Kidney capillary endothelial cell (primary cell): Measurements from ENCODE around the gene SAC3D1.

ENCODE experiments used
- DNase-seq: peaks from one replicate; pipeline ENCODE4 v3.0.0-alpha.2; 2018; ENCODE audit warnings: low spot score

Gene SAC3D1

DNA sequence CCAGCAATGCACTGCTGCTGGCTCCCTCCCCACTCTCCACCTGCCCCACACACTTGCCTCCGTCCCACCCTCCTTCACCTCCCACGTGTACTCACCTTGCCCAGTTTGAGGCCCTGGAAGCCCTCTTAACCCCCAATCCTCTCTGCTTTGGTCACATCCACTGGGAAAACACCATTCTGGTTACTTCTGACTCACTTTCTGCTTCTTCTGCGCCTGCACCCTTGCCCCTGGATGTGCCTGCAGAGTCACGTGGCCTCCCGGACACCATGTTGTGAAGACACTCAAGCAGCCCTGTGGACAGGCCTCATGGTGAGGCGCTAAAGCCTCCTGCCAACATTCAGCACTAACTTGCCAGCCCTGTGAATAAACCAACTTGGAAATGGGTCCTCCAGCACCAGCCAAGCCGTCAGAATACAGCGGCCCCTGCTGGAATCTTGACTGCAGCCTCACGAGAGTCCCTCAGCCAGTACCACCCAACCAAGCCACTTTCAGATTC is 20.0 kb downstream of the SAC3D1 start:
- no peak for DNase-seq

DNA sequence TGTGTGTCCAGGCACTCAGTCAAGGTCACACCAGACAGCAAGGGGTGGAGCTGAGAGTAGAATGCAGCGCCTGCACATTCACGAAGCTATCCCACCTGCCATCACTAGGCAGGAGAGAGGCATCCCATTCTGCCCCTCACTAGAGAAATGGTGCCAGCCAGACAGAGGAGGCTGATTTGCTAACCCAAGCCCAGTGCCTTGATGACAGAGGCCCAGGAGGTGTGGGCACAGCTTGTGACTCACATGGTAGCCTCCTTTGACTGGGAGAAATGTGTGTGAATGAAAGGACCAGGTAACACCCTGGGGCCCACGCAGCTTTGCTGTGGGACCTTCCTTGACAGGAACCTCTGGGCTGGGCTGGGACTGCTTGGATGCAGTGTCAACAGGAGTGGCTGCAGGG is 22.5 kb downstream of the SAC3D1 start:
- DNase-seq: no peak

DNA sequence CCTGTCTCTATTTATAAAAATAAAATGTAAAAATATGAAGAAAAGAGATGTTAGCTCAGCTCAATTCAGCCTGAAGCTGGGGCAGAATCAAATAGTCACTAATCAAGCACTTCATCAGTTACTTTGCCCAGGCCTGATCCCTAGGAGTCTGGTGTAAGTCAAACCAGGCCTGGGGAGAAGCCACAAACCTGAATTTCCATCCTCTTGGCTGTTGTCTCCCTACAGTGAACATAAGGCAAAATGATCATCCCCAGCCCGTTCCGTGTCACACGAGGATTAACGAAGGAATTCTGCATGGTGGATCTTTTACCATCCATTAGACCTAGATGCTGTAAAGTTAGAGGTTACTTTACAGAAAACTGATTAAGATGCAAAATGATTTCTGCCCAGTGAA is 23.8 kb downstream of the SAC3D1 start:
- DNase-seq: no peak

DNA sequence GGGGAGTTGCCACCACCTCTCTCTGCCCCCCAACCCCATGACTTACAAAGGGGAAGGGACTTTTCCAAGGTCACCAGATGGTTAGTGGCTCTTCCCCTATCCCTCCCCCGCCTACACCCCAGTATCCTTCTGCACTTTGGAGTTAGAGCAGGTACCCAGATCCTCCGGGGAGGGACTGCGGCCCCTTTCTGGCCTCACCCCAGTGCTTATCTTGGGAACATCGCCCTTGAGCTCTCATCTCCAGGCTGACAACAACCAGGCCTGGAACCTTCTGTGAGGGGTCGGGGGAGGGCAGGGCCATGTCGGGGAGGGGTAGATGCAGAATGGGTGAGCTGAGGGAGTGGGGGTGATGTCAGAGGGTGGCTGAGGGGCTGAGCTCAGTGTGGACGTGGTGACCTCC is 24.8 kb downstream of the SAC3D1 start:
- DNase-seq: no peak

DNA sequence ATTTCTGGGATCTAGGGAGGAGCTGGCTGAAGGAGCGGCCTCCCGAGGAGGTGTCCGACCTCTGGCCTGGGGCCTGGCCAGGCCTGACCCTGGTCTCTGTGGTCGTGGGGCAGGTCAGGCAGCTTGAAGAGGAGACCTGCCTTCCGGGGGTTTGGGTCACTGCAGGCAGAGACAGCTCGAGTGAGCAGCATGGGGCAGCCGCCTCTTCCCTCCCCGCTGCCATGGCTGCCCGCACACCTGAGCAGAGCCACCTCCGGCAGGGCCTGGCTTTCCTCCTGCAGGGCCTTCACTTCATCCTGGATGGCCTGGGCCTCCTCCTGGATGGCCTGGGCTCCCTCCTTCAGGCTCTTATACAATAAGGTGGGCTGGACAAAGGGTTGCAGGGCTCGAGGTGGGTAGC is 25.3 kb downstream of the SAC3D1 start:
- no peak for DNase-seq

DNA sequence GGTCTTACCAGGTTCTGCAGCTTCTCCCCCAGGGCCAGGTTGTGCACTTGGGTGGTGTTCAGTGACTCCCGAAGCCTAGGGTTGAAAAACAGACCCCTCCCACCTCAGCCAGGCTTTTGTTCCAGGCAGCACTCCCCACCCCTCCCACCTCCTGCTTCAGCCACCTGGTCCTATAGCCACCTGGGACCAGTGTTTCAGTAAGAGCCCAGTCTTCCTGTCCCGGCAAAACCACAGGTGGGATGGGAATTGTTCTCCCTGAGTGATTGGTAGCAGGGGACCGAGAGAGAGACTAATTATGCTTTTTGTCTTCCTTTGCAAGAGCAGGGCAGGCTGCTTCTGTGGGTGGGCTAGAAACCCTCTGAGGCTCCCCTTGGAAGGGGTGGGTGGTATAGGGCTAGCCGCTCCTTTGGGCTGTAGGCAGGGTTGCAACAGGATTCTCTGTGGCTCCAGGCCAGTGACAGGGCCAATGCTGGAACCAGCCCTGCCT is 25.8 kb downstream of the SAC3D1 start:
- no peak for DNase-seq

DNA sequence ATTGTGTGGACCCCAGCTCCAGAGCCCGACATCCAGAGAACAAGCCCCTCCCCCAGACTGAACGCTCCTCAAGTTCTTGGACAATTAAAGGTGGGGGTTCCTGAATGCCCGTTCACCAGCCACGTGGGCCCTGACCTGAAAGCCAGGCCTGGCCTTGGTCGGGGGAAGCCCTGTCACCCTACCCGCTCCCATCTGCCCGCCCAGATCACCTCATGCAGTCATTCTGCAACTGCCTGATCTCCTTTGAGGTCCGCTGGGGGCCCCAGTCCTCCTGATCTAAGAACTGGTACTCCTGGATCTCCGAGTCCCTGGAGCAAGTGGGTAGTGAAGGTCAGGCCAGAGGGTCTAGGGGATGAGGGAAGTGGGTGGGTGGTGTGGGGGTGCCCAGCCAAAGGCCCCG is 26.4 kb downstream of the SAC3D1 start:
- no peak for DNase-seq

DNA sequence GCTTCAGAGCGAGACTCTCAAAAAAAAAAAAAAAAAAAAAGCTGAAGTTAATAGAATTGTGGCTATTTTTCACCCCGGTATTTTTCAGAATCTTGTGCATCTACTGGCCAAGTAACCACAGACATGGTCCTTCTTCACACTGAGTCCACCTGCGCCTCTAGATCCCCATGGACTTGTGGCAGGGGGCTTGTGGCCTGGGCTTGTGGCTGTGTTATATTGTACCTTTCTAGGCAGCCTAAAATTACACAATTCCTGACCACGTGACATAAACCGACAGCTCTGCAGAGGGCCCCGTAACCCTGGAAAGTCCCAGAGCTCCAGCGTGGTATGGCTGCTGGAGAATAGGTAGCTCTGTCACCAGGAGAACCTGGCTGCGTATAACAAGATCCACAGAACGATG is 28.2 kb downstream of the SAC3D1 start:
- DNase-seq: no peak

DNA sequence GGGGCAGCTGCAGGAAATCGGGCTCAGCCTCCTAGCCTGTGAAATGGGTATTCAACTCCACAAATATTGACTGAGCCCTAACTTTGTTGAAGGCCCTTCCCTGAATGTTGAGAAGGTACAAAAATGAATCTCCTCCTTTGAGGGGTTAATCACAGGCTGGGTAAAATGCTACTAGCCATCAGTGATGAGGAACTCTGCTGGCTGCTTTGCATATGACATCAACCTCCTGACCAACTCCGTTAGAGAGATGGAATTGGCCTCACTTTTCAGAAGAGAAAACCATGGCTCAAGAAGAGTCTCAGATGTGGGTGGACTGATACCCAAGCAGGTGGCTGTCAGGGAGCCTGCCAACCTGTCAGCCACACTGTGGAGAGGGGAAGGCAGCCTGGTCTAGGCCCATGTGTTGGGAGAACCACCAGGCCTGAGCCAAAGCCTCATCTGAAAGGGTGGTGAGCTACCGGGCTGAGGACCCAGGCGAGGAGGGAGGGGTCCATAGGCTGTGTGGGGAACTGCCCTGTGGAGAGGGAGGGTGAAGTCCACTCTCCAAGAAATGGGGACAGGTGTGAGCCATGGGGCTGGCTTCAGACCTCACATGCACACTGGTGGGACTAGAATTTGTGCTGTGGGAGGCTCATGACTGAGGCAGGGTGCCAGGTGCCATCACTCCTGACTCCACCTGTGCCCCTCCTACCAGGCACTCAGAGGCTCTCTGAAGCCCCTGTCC is 31.1 kb downstream of the SAC3D1 start:
- DNase-seq: no peak

DNA sequence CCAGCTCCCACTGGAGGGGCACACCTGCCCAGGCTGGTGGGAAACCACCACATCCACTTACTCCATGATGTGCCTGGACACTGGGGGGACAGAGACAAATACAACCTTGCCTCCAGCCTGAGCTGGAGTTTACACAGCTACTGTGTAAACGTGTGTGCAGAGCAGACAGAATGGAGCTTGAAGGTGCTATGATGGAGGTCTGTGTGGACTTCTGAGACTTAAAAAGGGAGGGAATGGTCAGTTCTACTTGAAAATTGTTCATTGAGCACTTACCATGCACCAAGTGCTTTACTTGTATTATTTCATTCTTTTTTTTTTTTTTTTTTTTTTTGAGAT is 31.6 kb downstream of the SAC3D1 start:
- DNase-seq: no peak

DNA sequence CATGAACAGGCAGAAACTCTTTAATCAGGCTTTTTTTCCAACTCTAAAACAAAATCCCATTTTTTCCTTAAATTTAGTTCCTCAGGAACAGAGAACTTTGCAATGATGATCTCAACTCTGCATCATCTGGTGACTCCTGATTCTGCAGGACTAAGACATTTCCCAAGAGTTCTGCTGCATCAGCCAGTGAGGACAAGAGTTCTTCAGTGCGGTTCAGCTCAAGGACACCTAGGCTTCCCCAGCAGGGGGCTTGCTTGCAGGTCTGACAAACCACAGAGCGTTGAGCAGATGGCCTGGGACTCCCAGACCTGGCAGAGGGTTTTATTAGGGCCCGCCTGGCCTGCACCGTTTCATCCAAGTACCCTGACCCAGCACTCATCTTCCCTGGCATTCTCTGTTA is 36.4 kb downstream of the SAC3D1 start:
- DNase-seq: no peak

DNA sequence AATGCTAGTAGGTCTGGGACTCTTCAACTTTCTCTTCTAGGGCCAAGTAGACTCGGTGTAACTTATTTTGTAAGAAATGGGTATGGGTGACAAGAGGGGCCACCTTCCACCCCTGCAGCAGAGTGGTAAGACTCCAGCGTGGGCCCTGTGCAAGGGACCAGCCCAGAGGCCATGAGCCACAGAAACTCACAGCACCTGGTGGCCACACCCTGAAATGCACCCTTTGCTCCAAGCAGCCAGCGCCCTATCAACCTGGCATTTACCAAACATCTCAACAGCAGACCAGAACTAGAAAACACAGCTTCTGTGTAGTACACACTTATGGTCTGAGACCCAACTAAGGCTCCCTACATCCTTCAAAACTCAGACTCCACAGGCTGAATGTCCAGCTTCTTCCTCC is 37.1 kb downstream of the SAC3D1 start:
- peak; percentile 26 for DNase-seq

DNA sequence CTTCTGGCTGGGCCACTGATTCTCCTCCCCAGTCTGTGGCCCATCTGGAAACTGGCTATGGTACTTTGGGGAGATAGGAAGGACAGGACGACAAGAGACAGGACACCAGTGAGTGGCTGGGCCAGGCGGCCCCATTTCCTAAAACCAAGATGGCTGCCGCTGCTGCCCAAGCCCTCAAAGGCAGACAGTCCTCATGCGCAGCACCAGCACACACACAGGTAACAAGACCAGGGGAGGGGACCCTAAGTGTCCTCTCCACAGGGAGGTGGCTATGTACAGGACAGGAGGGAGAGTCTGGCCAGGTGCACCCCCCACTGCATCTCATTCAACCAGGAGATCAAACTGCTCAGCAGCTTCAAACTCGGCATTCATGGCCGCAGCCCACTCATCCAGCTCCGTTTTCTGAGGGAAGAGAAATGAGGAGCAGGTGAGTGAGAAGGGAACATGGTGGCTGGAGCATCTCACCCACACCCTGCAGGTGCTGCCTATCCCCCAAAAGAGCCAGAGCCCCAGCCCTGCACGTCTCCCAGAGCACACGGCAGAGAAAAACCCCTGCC is 37.9 kb downstream of the SAC3D1 start:
- no peak for DNase-seq

DNA sequence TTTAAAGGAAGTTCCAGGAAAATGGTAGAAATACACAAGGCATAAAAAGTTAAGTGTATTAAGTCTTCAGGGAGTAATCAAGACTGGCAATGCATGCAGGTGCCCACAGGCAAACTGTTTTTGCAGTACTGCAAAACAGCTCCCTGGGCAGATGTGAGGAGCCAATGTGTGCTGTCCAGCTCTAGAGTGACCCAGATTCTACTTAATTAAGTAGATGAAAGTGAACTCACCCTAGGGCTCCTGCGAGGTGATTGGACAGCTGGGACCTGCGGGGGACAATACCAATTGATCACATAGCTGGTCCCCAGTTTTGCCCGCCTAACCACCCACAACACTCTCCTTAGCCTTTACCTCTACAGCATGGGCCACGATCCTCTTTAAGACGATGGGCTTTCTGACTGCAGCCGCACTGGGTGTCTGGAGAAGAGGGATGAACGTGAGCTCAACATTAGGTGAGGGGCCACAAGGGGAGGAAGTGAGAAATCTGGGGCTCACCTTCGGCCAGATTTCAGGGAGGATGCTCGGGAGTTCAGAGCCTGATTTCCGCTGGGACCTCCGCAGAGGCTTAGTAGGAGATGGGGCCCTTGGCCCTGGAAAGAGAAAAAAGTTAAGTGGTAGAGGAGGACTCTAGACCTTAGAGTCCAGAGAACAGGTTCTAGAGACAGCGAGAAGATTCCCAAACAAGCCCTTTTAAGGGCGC is 42.3 kb downstream of the SAC3D1 start:
- no peak for DNase-seq

DNA sequence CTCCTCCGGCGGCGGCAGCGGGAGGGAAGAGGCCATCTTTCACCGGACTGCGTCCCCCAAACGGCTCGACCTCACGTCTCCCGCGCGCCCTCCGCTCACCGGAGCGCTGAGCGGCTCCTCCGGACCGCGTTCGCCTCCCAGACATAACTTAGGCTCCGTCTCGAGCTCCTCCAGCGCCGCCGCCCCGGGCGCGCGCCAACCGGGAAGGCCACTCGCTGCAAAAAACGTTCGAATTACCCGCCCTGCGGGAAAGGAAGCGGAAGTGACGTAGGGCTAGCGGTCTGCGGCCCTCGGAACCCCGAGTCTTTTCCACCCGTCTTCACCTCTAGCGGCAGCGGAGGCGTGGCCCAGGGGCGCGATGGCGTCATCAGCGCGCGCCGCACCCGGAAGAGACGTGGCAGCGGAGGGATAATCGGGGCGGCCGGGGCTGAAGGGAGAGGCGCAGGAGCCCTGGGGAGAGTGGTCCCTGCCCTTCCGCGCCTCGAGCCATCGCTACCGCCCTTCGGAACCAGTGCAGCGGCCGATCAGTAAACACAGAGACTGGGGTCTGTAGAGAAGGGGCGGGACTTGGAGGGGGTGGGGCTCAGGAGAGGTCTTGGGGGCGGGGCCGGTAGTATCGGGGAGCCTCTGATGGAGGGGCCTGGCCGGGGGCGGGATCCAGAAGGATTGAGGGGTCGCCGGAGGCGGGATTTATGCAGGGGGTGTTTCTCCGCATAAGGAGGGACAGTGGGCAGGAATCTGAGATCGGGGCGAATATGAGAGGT is 43.0 kb downstream of the SAC3D1 start, which contains the start of the genes CDCA5 and ZFPL1:
Gene CDCA5, minus strand, starts transcription at position 207 of the 764 bp plus-strand sequence. Its CDS starts 62 bp downstream, at position 145.
Gene ZFPL1, plus strand, starts transcription at position 389 of the 764 bp plus-strand sequence. CDS start 477 bp downstream, outside the sequence.
- DNase-seq: peak; percentile 92

DNA sequence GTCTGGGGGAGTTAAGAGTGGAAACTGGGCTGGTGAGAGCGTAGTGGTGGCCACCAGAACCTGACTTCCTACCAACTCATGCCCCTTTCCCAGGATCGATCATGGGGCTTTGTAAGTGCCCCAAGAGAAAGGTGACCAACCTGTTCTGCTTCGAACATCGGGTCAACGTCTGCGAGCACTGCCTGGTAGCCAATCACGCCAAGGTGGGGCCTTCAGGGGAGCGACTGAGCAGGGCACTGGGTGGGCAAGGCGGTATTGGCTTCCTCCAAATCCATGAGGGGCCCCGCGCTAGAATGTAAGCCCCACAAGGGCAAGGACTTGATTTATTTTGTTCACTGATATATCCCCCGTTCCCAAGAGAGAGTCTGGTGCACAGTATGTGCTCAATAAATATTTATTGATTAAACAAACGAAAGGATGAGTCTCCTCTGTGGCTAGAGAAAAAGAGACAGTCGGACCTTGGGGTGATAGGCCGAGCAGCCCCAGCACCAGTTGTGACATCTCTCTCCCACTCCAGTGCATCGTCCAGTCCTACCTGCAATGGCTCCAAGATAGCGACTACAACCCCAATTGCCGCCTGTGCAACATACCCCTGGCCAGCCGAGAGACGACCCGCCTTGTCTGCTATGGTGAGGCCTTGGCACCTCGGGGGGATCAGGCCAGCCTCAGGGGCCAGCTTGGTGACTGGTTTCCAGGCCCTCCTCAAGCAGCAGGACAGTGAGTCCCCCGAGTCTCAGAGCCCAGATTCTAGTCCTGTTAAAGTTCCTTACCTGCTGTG is 43.8 kb downstream of the SAC3D1 start:
- DNase-seq: no peak

DNA sequence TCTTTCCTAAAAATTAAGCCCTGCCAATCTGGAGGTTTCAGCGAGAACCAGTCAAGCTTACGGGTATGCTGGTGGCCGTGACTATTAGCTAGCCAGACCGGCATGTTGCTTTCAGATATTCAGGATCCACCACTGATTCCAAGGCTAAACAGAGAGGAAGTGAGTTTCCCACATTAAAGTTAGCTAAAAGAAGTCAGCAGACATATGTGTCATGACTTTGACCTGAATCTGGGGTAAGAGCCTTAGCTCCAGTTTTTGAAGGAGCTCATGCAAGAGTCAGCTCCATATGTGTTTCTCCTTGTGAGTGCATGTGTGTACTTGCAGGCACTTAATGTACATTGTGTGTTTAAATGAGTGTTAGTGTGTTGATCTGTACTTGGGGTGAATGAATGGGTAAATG is 44.4 kb downstream of the SAC3D1 start:
- DNase-seq: no peak

DNA sequence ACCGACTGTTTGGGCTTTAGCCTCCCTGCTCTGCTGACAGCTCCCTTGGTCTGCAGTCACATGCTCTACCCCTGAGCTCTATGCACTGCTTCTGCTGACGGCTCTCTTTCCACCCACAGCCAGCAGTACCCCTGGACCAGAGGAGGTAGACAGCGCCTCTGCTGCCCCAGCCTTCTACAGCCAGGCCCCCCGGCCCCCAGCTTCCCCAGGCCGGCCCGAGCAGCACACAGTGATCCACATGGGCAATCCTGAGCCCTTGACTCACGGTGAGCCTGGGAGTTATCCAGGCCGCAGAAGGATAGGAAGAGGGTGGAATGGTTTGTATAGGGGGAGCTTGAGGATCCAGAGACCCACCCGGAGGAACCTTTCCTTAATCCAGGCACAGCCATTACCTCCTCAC is 45.8 kb downstream of the SAC3D1 start:
- no peak for DNase-seq

DNA sequence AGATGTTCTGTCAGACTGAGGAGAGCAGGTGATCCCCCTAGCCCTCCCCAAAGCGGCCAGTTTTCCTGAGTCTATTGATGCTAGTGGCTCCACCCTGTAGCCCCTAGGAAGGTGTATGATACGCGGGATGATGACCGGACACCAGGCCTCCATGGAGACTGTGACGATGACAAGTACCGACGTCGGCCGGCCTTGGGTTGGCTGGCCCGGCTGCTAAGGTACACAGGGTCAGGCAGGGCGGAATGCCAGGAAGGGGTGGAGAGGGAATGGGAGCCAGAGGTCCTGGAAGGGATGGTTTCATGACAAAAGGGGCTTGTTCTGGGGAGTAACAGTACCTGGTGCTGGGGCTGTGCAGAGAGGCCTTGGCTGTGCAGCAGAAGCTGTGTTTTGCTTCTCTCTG is 46.2 kb downstream of the SAC3D1 start:
- no peak for DNase-seq

DNA sequence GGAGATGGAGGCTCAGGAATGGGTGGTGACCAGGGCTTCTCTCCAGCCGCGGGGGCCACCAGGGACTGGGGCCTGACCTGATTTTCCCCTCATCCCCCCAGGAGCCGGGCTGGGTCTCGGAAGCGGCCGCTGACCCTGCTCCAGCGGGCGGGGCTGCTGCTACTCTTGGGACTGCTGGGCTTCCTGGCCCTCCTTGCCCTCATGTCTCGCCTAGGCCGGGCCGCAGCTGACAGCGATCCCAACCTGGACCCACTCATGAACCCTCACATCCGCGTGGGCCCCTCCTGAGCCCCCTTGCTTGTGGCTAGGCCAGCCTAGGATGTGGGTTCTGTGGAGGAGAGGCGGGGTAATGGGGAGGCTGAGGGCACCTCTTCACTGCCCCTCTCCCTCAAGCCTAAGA is 46.8 kb downstream of the SAC3D1 start:
- no peak for DNase-seq

DNA sequence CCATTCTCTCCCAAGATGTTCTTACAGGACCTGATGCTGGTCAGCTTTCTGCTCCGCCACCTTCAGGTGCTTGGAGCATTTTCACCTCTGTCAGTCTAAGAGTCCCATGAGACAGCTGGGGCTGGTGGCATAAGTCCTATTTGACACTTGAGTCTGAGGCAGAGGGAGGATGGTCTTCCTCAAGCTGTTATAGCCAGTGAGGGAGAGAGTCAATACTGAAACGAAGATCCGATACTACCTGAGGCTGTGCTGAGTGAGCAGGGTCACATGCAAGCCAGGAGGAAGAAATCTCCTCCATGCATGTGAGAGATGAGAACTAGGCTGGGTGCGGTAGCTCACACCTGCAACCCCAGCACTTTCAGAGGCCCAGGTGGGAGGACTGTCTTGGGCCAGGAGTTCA is 48.6 kb downstream of the SAC3D1 start:
- DNase-seq: no peak

DNA sequence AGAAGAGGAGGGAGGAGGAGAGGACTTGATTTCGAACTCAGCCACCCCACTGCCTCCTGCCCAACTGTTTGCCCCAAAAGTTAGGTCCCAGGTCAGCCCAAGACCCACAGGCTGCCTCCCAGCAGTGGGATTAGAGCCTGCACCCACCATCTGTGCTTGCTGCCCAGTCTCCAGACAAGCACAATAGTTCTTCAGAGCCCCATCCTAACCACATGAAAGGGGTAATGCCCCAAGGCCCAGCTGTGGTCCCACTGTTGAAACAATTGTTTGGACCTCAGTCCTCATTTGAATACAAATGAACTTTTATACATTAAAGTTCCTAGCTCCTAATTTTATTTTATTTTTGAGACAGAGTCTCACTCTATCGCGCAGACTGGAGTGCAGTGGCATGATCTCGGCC is 49.6 kb downstream of the SAC3D1 start:
- no peak for DNase-seq
